ENCODE data around the gene LIMS2. TPM values are rescaled to one million over a fixed set of nuclear protein-coding genes. Genes with fewer than 3 reads are reported as not detected.

The LIMS2 gene
- total RNA-seq, 1 donor, result 14.8 TPM

- Histone ChIP-seq H3K4me1 (ENCODE audit: insufficient read depth, low read length) (peaks cover 21% of the 10 kb centered on the region), H3K36me3 (ENCODE audit: insufficient read depth, low read length) (peaks cover 6% of the 10 kb centered on the region), H3K4me2 (ENCODE audit: insufficient read depth, low read length) (no peak overlapping the region), H3K79me2 (ENCODE audit: insufficient read depth, low read length) (peaks cover 15% of the 10 kb centered on the region), H3K27me3 (ENCODE audit: insufficient read depth, low read length) (no peaks in the 10 kb centered on the region), H3K4me3 (ENCODE audit: insufficient read depth, low read length) (no peak overlapping the region), H3K27ac (ENCODE audit: low read depth, low read length) (no peak overlapping the region), H4K20me1 (ENCODE audit: insufficient read depth, low read length) (no peaks in the 10 kb centered on the region), H2AFZ (ENCODE audit: low read length) (no peak overlapping the region), H3K9me3 (ENCODE audit: low read depth, low read length) (no peaks in the 10 kb centered on the region)
- TF ChIP-seq CTCF (IDR thresholded peaks at IDR 0.05; ENCODE audit: extremely low read depth, low read depth, low read length), result no peak
- peak; percentile 52 for DNase-seq (ENCODE audit: insufficient read length, low spot score, missing footprints)
Observed at GRCh38 chr2:127698553-127699355, 23.4 kb upstream of the LIMS2 start.

- no peak for TF ChIP-seq CTCF (IDR thresholded peaks at IDR 0.05; ENCODE audit: extremely low read depth, low read depth, low read length)
- H3K36me3 ChIP-seq (ENCODE audit: insufficient read depth, low read length), result no peaks in the 10 kb centered on the region
- peak; percentile 39 for DNase-seq (ENCODE audit: insufficient read length, low spot score, missing footprints)
- peaks cover 20% of the 10 kb centered on the region for H3K4me1 ChIP-seq (ENCODE audit: insufficient read depth, low read length)
- H3K4me3 ChIP-seq (ENCODE audit: insufficient read depth, low read length), result no peak overlapping the region
- H3K9me3 ChIP-seq (ENCODE audit: low read depth, low read length), result no peaks in the 10 kb centered on the region
- no peak overlapping the region for H3K4me2 ChIP-seq (ENCODE audit: insufficient read depth, low read length)
- H3K27ac ChIP-seq (ENCODE audit: low read depth, low read length), result no peak overlapping the region
- no peaks in the 10 kb centered on the region for H3K27me3 ChIP-seq (ENCODE audit: insufficient read depth, low read length)
- H3K79me2 ChIP-seq (ENCODE audit: insufficient read depth, low read length), result peaks cover 6% of the 10 kb centered on the region
- H2AFZ ChIP-seq (ENCODE audit: low read length), result no peak overlapping the region
- no peaks in the 10 kb centered on the region for H4K20me1 ChIP-seq (ENCODE audit: insufficient read depth, low read length)
Observed at GRCh38 chr2:127697482-127698180, 22.3 kb upstream of the LIMS2 start.

- Histone ChIP-seq H3K27ac (ENCODE audit: low read depth, low read length) (peak overlapping the region; percentile 37), H3K9me3 (ENCODE audit: low read depth, low read length) (no peaks in the 10 kb centered on the region), H3K79me2 (ENCODE audit: insufficient read depth, low read length) (no peaks in the 10 kb centered on the region), H3K4me3 (ENCODE audit: insufficient read depth, low read length) (peak overlapping the region; percentile 69), H3K36me3 (ENCODE audit: insufficient read depth, low read length) (no peaks in the 10 kb centered on the region), H4K20me1 (ENCODE audit: insufficient read depth, low read length) (no peaks in the 10 kb centered on the region), H3K4me1 (ENCODE audit: insufficient read depth, low read length) (peaks cover 18% of the 10 kb centered on the region), H2AFZ (ENCODE audit: low read length) (peak overlapping the region; percentile 74), H3K27me3 (ENCODE audit: insufficient read depth, low read length) (no peaks in the 10 kb centered on the region), H3K4me2 (ENCODE audit: insufficient read depth, low read length) (peak overlapping the region; percentile 81)
- peak; percentile 57 for TF ChIP-seq CTCF (IDR thresholded peaks at IDR 0.05; ENCODE audit: extremely low read depth, low read depth, low read length)
- DNase-seq (ENCODE audit: insufficient read length, low spot score, missing footprints), result peak; percentile 96
Observed at GRCh38 chr2:127695491-127696472, 20.5 kb upstream of the LIMS2 start.
